ENCODE results near the gene FGD6.

The FGD6 gene

GRCh38 chr12:95179011-95179410, 38.3 kb downstream of the FGD6 start:
- no peak for DNase-seq (ENCODE audit: low spot score)
- no peak for TF ChIP-seq CTCF (IDR thresholded peaks at IDR 0.05)
- Histone ChIP-seq H3K4me3 (no peak overlapping the region), H3K27ac (no peak overlapping the region)

- no peak for TF ChIP-seq CTCF (IDR thresholded peaks at IDR 0.05)
- DNase-seq (ENCODE audit: low spot score): no peak
- H3K4me3 ChIP-seq: no peak overlapping the region
- H3K27ac ChIP-seq: no peak overlapping the region
These were observed 39.1 kb downstream of the FGD6 start for GRCh38 chr12:95178136-95178535.

- no peak overlapping the region for H3K27ac ChIP-seq
These were observed 40.0 kb downstream of the FGD6 start for GRCh38 chr12:95177201-95177768.

GRCh38 chr12:95173392-95174251, 43.6 kb downstream of the FGD6 start:
- Histone ChIP-seq H3K4me3 (no peak overlapping the region), H3K27ac (no peak overlapping the region)
- DNase-seq (ENCODE audit: low spot score): no peak
- no peak for TF ChIP-seq CTCF (IDR thresholded peaks at IDR 0.05)

More at GRCh38 chr12:95177201-95177768, 40.0 kb downstream of the FGD6 start:
- DNase-seq (ENCODE audit: low spot score): no peak
- TF ChIP-seq CTCF (IDR thresholded peaks at IDR 0.05): no peak
- H3K4me3 ChIP-seq: no peak overlapping the region

- no peak for DNase-seq (ENCODE audit: low spot score)
- Histone ChIP-seq H3K4me3 (no peak overlapping the region), H3K27ac (no peak overlapping the region)
- TF ChIP-seq CTCF (IDR thresholded peaks at IDR 0.05): no peak
These were observed 47.9 kb downstream of the FGD6 start for GRCh38 chr12:95169368-95169767.

GRCh38 chr12:95168746-95169145, 48.5 kb downstream of the FGD6 start:
- Histone ChIP-seq H3K27ac (no peak overlapping the region), H3K4me3 (no peak overlapping the region)
- no peak for DNase-seq (ENCODE audit: low spot score)
- no peak for TF ChIP-seq CTCF (IDR thresholded peaks at IDR 0.05)

GRCh38 chr12:95164656-95165055, 52.6 kb downstream of the FGD6 start:
- no peak for TF ChIP-seq CTCF (IDR thresholded peaks at IDR 0.05)
- no peak overlapping the region for H3K4me3 ChIP-seq
- DNase-seq (ENCODE audit: low spot score): no peak
- no peak overlapping the region for H3K27ac ChIP-seq

Measured in coronary artery (tissue), 2 donors.